ENCODE data around the gene XAF1.
"Not testable (repeated sequence)": the region's sequence is repeated elsewhere in the genome, so short reads cannot be mapped to it uniquely, and the experiment has no call there.

Gene XAF1

DNA sequence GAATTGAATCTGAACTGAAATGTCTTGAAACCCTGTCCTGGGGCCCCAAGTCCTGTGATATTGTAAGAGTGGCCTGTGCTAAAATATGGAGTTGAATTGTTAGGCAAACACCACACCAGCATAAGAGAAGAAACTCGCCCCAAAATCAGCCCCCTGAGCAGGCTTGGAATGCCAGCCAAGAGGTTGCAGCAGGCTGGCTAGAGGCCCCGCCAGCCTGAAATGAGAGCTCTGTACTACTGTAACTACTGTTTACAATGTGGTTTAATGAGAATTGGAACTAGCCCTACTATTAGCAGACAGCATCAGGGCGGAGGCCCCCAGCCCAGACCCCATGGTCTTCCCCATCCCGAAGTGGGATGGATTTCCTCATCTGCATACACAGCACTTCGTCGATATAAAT, 43.9 kb downstream of the XAF1 start:
- no peak for DNase-seq (ENCODE audit: low read depth in 2 of 2)

DNA sequence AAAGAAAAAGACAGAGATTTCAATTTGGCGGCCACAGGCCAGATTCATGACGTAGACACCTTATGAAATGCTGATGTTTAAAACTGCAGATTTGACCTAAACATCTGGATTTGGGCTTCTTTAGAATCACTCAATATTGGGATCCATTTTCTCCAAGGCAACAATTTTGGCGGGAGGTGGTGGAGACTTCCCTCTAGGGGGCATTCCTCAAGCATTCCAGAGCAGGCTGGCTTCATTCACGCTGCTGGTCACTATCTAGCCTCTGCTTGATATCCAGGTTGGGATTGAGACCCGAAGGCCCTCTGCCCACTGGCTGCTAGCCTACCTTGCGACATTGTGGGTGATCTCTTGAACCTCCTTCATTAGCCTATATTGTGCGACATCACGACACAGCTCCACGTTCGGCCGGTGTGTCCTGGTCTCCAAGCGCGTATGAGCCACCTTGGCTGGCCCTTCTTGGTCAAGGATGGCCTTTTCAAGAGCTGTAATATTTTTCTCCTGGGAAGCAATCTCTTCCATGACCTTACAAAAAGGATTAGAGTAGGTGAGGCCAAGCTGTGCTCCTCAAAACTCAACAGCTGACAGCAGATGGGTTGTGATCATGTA, 44.7 kb downstream of the XAF1 start:
- DNase-seq (ENCODE audit: low read depth in 2 of 2) = no peak

DNA sequence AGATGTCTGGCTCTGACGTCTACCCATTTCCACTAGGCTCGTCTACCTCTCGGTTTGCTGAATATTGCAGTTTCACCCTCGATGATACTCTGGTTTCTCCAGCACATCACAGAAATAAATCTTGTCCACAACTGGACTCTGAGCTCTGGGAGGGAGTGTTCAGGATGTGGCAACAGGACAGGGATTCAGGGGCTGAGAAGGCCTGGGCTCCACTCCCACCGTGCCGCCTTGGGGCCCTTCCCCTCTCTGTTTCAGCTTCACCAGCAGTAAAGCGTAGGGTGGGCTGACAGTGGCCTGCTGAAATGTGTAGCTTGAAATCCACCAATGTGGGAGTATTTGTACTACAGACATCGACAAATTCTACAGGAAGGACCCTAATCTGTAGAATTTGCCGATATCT, 55.7 kb downstream of the XAF1 start:
- no peak for DNase-seq (ENCODE audit: low read depth in 2 of 2)

DNA sequence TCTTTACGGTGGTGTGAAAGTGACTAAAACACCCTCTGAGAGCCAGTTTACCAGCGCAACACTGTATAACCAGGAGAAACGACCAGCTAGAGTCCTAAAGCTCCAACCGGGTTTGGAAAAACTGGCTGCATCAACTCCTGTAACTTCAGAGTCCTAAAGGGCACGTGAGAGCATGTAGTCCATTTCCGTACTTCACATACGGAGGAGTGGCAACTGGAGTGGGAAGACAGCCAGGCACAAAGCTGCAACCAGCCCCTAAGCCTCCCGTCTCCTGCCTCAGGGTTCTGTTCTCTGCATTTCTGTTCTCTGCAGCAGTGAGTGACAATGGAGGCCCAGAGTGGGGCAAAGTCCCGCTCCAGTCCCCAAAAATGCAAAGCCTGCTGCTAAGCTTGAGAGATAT, 56.4 kb downstream of the XAF1 start:
- no peak for DNase-seq (ENCODE audit: low read depth in 2 of 2)

DNA sequence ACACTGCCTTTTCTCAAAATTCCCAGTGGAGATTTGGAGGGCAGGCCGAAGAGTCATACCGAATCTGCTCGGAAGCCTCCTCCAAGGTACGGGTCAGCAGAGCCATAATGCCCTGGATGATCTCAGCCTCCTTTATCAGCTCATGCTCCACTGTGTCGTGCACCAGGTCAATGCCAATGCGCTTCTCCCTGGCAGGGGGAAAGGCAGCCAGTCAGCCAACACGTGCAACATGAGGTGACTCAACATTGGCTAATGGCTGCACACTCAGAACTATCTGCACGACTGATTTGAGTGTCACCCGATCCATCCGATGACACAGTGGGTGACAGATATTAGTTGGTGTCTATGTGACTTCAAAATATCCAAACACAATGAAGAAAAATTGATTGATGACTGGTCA, 59.9 kb downstream of the XAF1 start:
- no peak for DNase-seq (ENCODE audit: low read depth in 2 of 2)

DNA sequence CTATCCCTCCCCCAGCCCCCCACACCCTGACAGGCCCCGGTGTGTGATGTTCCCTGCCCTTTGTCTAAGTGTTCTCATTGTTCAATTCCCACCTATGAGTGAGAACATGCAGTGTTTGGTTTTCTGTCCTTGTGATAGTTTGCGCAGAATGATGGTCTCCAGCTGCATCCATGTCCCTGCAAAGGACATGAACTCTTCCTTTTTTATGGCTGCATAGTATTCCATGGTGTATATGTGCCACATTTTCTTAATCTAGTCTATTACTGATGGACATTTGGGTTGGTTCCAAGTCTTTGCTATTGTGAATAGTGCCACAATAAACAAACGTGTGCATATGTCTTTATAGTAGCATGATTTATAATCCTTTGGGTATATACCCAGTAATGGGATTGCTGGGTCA, 60.5 kb downstream of the XAF1 start:
- not testable (repeated sequence) for DNase-seq (ENCODE audit: low read depth in 2 of 2)

DNA sequence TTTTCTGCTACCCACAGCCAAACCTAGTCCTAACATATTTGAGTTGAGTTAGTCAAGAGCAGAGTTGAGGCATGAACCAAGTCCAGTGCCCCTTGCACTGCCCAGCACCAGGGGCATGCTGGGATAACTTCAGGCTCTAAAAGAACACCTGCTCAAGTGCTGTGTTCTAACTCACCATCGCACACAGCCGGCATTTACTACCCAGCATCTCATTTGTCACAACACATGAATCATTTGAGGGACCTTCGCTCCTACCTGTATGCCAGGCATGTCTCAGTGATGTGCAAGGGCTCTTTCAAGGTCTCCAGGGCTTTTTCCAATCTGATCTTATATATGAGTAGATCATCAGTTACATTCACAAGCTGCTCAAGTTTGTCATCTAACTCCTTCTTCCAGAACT, 63.1 kb downstream of the XAF1 start:
- DNase-seq (ENCODE audit: low read depth in 2 of 2) = no peak

DNA sequence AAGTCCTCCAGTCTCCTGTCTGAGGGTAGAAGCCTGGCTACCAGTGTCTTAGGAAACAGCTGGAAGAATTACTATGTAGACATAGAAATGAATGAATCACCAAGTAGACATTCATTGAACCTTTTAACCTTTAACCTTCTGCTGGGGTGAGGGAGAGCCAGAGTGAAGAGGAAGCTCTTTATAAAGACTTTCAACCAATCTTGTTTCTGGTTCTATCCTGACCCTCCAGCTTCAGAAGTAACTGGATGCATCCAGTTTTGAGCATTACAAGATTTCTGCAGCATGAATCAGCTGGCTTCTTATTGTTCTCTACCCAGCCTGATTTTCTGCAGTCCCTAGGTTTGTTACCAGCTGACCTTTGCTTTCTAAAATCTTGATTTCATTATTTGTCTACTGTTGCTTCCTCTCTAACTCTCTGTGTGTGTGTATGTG, 67.2 kb downstream of the XAF1 start:
- DNase-seq (ENCODE audit: low read depth in 2 of 2) = no peak
